H1 (cell line): ENCODE measurements around the gene DHRS9. TPM values are rescaled to one million over a fixed set of nuclear protein-coding genes. Genes with fewer than 3 reads are reported as not detected.
A peak's percentile ranks its signal among the peaks of the same experiment; 100 is the strongest.

ENCODE experiments used
- CTCF ChIA-PET: fragments of 300-600 bp; sonication (Branson Sonifier 250); formaldehyde crosslinking; loops from one replicate; lab custom pipeline; 2021; ENCODE audit not compliant: partially characterized antibody; lab: Charles Lee
- POLR2A ChIA-PET: fragments of 300-600 bp; sonication (Branson Sonifier 250); formaldehyde crosslinking; loops from one replicate; lab custom pipeline; 2021; ENCODE audit warnings: inconsistent platforms; ENCODE audit not compliant: partially characterized antibody; lab: Charles Lee
- DNase-seq, 2 experiments: peaks; one replicate each; pipeline versions ENCODE4 v3.0.0 to v3.0.0-alpha.2; 2010 to 2022; ENCODE audit warnings: low spot score in 2 of 2, low read depth in 1 of 2, mixed read lengths in 1 of 2
- FAIRE-seq: peaks from 2 replicates; lab custom pipeline; 2011; peaks lifted over from hg19 to GRCh38; lab: Jason Lieb, UNC
- H2AFZ ChIP-seq: 2 replicates; pipeline ENCODE4 v1.8.1; 2012; ENCODE audit warnings: low read length, inconsistent platforms
- H2AK5ac ChIP-seq: 2 replicates; pipeline ENCODE4 v1.6.1; 2013; ENCODE audit warnings: low read depth, low read length
- H2BK120ac ChIP-seq: replicated peaks from 2 replicates; pipeline ENCODE3; 2013; ENCODE audit warnings: low read depth, low read length, inconsistent platforms
- H2BK12ac ChIP-seq: 2 replicates; pipeline ENCODE4 v1.6.1; 2013; ENCODE audit warnings: low read depth, low read length
- H2BK15ac ChIP-seq: 2 replicates; pipeline ENCODE4 v1.6.1; 2013; ENCODE audit warnings: low read length
- H2BK20ac ChIP-seq: 2 replicates; pipeline ENCODE4 v1.6.1; 2013; ENCODE audit warnings: low read length
- H2BK5ac ChIP-seq: 2 replicates; pipeline ENCODE4 v1.6.1; 2013; ENCODE audit warnings: low read depth, low read length
- H3K14ac ChIP-seq: 2 replicates; pipeline ENCODE4 v1.6.1; 2013; ENCODE audit warnings: inconsistent platforms; ENCODE audit not compliant: insufficient read length
- H3K18ac ChIP-seq: 2 replicates; pipeline ENCODE4 v1.6.1; 2013; ENCODE audit warnings: low read length; ENCODE audit errors: extremely low read depth
- H3K23ac ChIP-seq: 2 replicates; pipeline ENCODE4 v1.6.1; 2013; ENCODE audit warnings: inconsistent platforms; ENCODE audit not compliant: insufficient read length
- H3K23me2 ChIP-seq: 2 replicates; pipeline ENCODE4 v1.6.1; 2013; ENCODE audit warnings: low read depth, low read length
- H3K27ac ChIP-seq: 2 replicates; pipeline ENCODE4 v1.6.1; 2011; ENCODE audit warnings: low read depth, low read length, inconsistent platforms
- H3K27me3 ChIP-seq, 4 experiments: replicated peaks in 1 of 4; 1 replicate in 1 of 4; 2 replicates in 3 of 4; pipeline versions ENCODE4 v1.6.1 to v1.8.1; 2011 to 2013; ENCODE audit warnings: low read length in 3 of 4, mild to moderate bottlenecking in 3 of 4, inconsistent platforms in 2 of 4, mixed read lengths in 2 of 4, moderate library complexity in 1 of 4; ENCODE audit not compliant: control insufficient read depth in 3 of 4, insufficient read depth in 3 of 4; ENCODE audit errors: extremely low read depth in 1 of 4
- H3K36me3 ChIP-seq, 4 experiments: 2 replicates each; pipeline versions ENCODE4 v1.6.1 to v1.8.1; 2011 to 2013; ENCODE audit warnings: mild to moderate bottlenecking in 4 of 4, low read length in 3 of 4, moderate library complexity in 2 of 4, control low read depth in 1 of 4, inconsistent platforms in 1 of 4; ENCODE audit not compliant: insufficient read depth in 4 of 4, control insufficient read depth in 2 of 4
- H3K4ac ChIP-seq: replicated peaks from 2 replicates; pipeline ENCODE3; 2013; ENCODE audit warnings: low read length, low read depth, mixed read lengths, inconsistent platforms; ENCODE audit not compliant: insufficient read length
- H3K4me1 ChIP-seq, 4 experiments: replicated peaks in 1 of 4; 1 replicate in 1 of 4; 2 replicates in 3 of 4; pipeline versions ENCODE4 v1.6.1 to v1.8.1; 2011 to 2013; ENCODE audit warnings: low read length in 3 of 4, inconsistent platforms in 2 of 4, mixed read lengths in 1 of 4; ENCODE audit not compliant: insufficient read depth in 4 of 4, control insufficient read depth in 3 of 4
- H3K4me2 ChIP-seq, 2 experiments: 2 replicates each; pipeline versions ENCODE4 v1.6.1 to v1.8.1; 2011 to 2013; ENCODE audit warnings: low read depth in 2 of 2, low read length in 2 of 2, control low read depth in 1 of 2, inconsistent platforms in 1 of 2, mild to moderate bottlenecking in 1 of 2; ENCODE audit not compliant: insufficient read depth in 1 of 2
- H3K4me3 ChIP-seq, 4 experiments: fragments of 200-600, 300-600 bp in 1 of 4; sonication (generic), shearing (Covaris generic), sonication (Bioruptor Twin) in 1 of 4; 2 replicates each; pipeline versions ENCODE4 v1.5.1 to v1.8.1; 2011 to 2016; ENCODE audit warnings: low read length in 4 of 4, low read depth in 3 of 4, control low read depth in 2 of 4, inconsistent platforms in 2 of 4, mild to moderate bottlenecking in 2 of 4, mixed read lengths in 1 of 4, moderate library complexity in 1 of 4; ENCODE audit not compliant: insufficient read depth in 2 of 4; ENCODE audit errors: extremely low read depth in 1 of 4
- H3K56ac ChIP-seq: replicated peaks from 2 replicates; pipeline ENCODE3; 2013; ENCODE audit warnings: low read depth, mild to moderate bottlenecking, mixed read lengths, low read length, inconsistent platforms; ENCODE audit not compliant: insufficient read length
- H3K79me1 ChIP-seq: 2 replicates; pipeline ENCODE4 v1.6.1; 2013; ENCODE audit warnings: low read depth, low read length, control low read depth
- H3K79me2 ChIP-seq, 2 experiments: 2 replicates each; pipeline versions ENCODE4 v1.6.1 to v1.8.1; 2012 to 2013; ENCODE audit warnings: low read length in 2 of 2, mild to moderate bottlenecking in 2 of 2, inconsistent platforms in 1 of 2; ENCODE audit not compliant: insufficient read depth in 2 of 2, control insufficient read depth in 1 of 2
- H3K9ac ChIP-seq, 4 experiments: replicated peaks in 1 of 4; 1 replicate in 1 of 4; 2 replicates in 3 of 4; pipeline versions ENCODE4 v1.6.1 to v1.8.1; 2011 to 2013; ENCODE audit warnings: low read depth in 3 of 4, low read length in 3 of 4, control low read depth in 2 of 4, mild to moderate bottlenecking in 2 of 4, moderate library complexity in 2 of 4, inconsistent platforms in 1 of 4; ENCODE audit errors: extremely low read depth in 1 of 4
- H3K9me3 ChIP-seq, 2 experiments: 2 replicates each; pipeline versions ENCODE4 v1.6.1 to v1.8.1; 2012 to 2013; ENCODE audit warnings: mild to moderate bottlenecking in 2 of 2, moderate library complexity in 2 of 2, control low read depth in 1 of 2, inconsistent platforms in 1 of 2, low read depth in 1 of 2, low read length in 1 of 2, mixed read lengths in 1 of 2; ENCODE audit not compliant: insufficient read depth in 2 of 2
- H4K20me1 ChIP-seq, 2 experiments: replicated peaks in 1 of 2; 2 replicates each; pipeline versions ENCODE3 to v1.8.1; 2011 to 2013; ENCODE audit warnings: inconsistent platforms in 2 of 2, low read length in 2 of 2, mild to moderate bottlenecking in 1 of 2; ENCODE audit not compliant: insufficient read depth in 2 of 2, control insufficient read depth in 1 of 2
- H4K5ac ChIP-seq: 2 replicates; pipeline ENCODE4 v1.6.1; 2013; ENCODE audit warnings: low read length, low read depth, mixed read lengths, inconsistent platforms; ENCODE audit not compliant: insufficient read length
- H4K8ac ChIP-seq: 2 replicates; pipeline ENCODE4 v1.8.0; 2013; ENCODE audit warnings: mild to moderate bottlenecking, moderate library complexity, low read length, inconsistent platforms; ENCODE audit not compliant: insufficient read depth; ENCODE audit errors: extremely low read depth
- H4K91ac ChIP-seq: replicated peaks from 2 replicates; pipeline ENCODE3; 2013; ENCODE audit warnings: low read length, mixed read lengths, inconsistent platforms; ENCODE audit not compliant: insufficient read length
- MAFK ChIP-seq: IDR thresholded peaks from 2 replicates; pipeline ENCODE4 v1.6.1; 2012; ENCODE audit warnings: low read depth, mild to moderate bottlenecking, improper control_type of control experiment, low read length
- TBP ChIP-seq: IDR thresholded peaks from 2 replicates; pipeline ENCODE4 v1.6.1; 2011; ENCODE audit warnings: low read depth, low read length, improper control_type of control experiment
- WGBS, 2 experiments: shearing (Covaris generic) in 1 of 2; methylation state at CpG; one replicate each; pipeline versions ENCODE4 v1.1.6 to v1.1.7; 2013 to 2015; ENCODE audit warnings: low lambda C conversion rate in 2 of 2, mixed read lengths in 2 of 2, inconsistent platforms in 1 of 2, low coverage in 1 of 2, missing lambda C conversion rate in 1 of 2; ENCODE audit not compliant: insufficient replicate concordance in 2 of 2, insufficient coverage in 1 of 2, insufficient read length in 1 of 2; ENCODE audit errors: extremely low coverage in 1 of 2, missing lambda C conversion rate in 1 of 2; 5-methylcytosine and 5-hydroxymethylcytosine counted together
- polyA plus RNA-seq, 7 experiments: library from polyadenylated mRNA; depleted of rRNA in 3 of 7; stranded (reverse) in 5 of 7; unstranded in 2 of 7; fragments of >200 nt in 5 of 7; fragments of 200-250 nt in 2 of 7; gene quantifications; 1 replicate in 5 of 7; 2 replicates in 1 of 7; 4 replicates in 1 of 7; pipeline versions ENCODE4 v1.2.1 to v1.2.3, GENCODE V29; 2011 to 2013; ENCODE audit warnings: missing spikeins in 2 of 7, mixed read lengths in 2 of 7
- total RNA-seq: library from RNA; stranded (reverse); fragmentation: NEBNext Ultra II Directional; extraction: Animal tissue kit (Norgen Biotek cat#: 25700); gene quantifications from 2 replicates; pipeline ENCODE4 v1.2.1, GENCODE V29; 2021

Gene DHRS9
- total and polyA plus RNA-seq, 2 of the 8 experiments (the other 6 are each of a cell fraction or from before 2014, with no cell fraction given) = not detected

- Histone ChIP-seq H3K79me2 (no peaks in the 10 kb centered on the region), H3K18ac (no peak overlapping the region), H2BK15ac (no peak overlapping the region), H3K9ac (no peak overlapping the region), H3K4me1 (no peaks in the 10 kb centered on the region), H3K9me3 (no peaks in the 10 kb centered on the region), H4K8ac (no peak overlapping the region), H3K79me1 (no peaks in the 10 kb centered on the region), H2AFZ (no peak overlapping the region), H3K36me3 (no peaks in the 10 kb centered on the region), H4K91ac (no peak overlapping the region), H3K27ac (no peak overlapping the region), H3K4me3 (no peak overlapping the region), H3K4me2 (no peak overlapping the region), H3K23me2 (no peaks in the 10 kb centered on the region; the same call in 1 of the 2 replicates), H2BK120ac (no peak overlapping the region), H3K56ac (no peak overlapping the region), H3K27me3 (no peaks in the 10 kb centered on the region), H3K14ac (no peak overlapping the region), H2AK5ac (no peak overlapping the region), H4K20me1 (no peaks in the 10 kb centered on the region), H3K4ac (no peak overlapping the region), H2BK20ac (no peak overlapping the region), H2BK12ac (no peak overlapping the region), H4K5ac (no peak overlapping the region), H2BK5ac (no peak overlapping the region), H3K23ac (no peak overlapping the region)
- no peak for DNase-seq
- FAIRE-seq = no peak
- 88% methylated on average over 2 of the region's 2 CpGs; no CpG with 5 or more reads in 1 of the 2 experiments for WGBS, 2 experiments
- ChIA-PET CTCF (interaction anchor here (0.6 to 1.9 kb wide), 3 partner anchors 10 to 96 kb away, joined by 3 to 10 read pairs (median 3); no protein-coding TSS in a partner anchor), POLR2A (interaction anchor here (0.6 kb wide), 1 partner anchor 687 kb away, joined by 3 read pairs; no protein-coding TSS in a partner anchor)
- no peak for TF ChIP-seq TBP
- TF ChIP-seq MAFK = peak; percentile 38; the same call in 1 of the 2 replicates
Measured at GRCh38 chr2:169065864-169066517, 3.4 kb upstream of the DHRS9 start.
